ENCODE measurements around the gene WAS. TPM values are rescaled to one million over a fixed set of nuclear protein-coding genes. Genes with fewer than 3 reads are reported as not detected.
A peak's percentile ranks its signal among the peaks of the same experiment; 100 is the strongest.

WAS gene
- total and polyA plus RNA-seq, 4 donors: 1.0 to 5.6 (median 4.1) TPM

GRCh38 chrX:48737213-48737938, 53.8 kb downstream of the WAS start:
- peak overlapping the region; percentile 86 to 91 for H3K27ac ChIP-seq (ENCODE audit: low read depth in 1 of 2, low read length in 2 of 2)
- H3K4me3 ChIP-seq (ENCODE audit: low read depth in 1 of 3, low read length in 3 of 3): peak overlapping the region; percentile 51 to 69 (median 68)
- under 1% methylated on average over 48 of the region's 48 CpGs for WGBS
- TF ChIP-seq FOXA2 (IDR thresholded peaks at IDR 0.05) (no peak), FOXA1 (IDR thresholded peaks at IDR 0.05) (no peak), GABPA (IDR thresholded peaks at IDR 0.05 in 1 of 2, conservative IDR thresholded peaks at IDR 0.05 in 1 of 2) (peak; percentile 52 to 88), REST (IDR thresholded peaks at IDR 0.05) (peak; percentile 57), RXRA (IDR thresholded peaks at IDR 0.05) (peak in 1 of 2 donors; percentile 19), SP1 (IDR thresholded peaks at IDR 0.05) (peak; percentile 78), RAD21 (IDR thresholded peaks at IDR 0.05) (peak in 1 of 2 donors; percentile 34), HNF4A (conservative IDR thresholded peaks at IDR 0.05) (peak in 1 of 2 donors; percentile 14), HNF4G (IDR thresholded peaks at IDR 0.05) (no peak)
- TF ChIP-seq, protein P1, sequence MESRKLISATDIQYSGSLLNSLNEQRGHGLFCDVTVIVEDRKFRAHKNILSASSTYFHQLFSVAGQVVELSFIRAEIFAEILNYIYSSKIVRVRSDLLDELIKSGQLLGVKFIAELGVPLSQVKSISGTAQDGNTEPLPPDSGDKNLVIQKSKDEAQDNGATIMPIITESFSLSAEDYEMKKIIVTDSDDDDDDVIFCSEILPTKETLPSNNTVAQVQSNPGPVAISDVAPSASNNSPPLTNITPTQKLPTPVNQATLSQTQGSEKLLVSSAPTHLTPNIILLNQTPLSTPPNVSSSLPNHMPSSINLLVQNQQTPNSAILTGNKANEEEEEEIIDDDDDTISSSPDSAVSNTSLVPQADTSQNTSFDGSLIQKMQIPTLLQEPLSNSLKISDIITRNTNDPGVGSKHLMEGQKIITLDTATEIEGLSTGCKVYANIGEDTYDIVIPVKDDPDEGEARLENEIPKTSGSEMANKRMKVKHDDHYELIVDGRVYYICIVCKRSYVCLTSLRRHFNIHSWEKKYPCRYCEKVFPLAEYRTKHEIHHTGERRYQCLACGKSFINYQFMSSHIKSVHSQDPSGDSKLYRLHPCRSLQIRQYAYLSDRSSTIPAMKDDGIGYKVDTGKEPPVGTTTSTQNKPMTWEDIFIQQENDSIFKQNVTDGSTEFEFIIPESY (IDR thresholded peaks at IDR 0.05): peak; percentile 12
- DNase-seq (ENCODE audit: low spot score): peak; percentile 84
- no peaks in the 10 kb centered on the region for H3K36me3 ChIP-seq (ENCODE audit: control insufficient read depth in 4 of 4, insufficient read depth in 3 of 4, low read depth in 1 of 4, low read length in 3 of 4)
- H3K9ac ChIP-seq (ENCODE audit: low read depth in 1 of 2, low read length in 2 of 2): peak overlapping the region; percentile 49 to 74
- peaks cover 0 to 2% (median 0%) of the 10 kb centered on the region in 4 donors for H3K9me3 ChIP-seq (ENCODE audit: control insufficient read depth in 4 of 4, low read length in 3 of 4)
- H3K27me3 ChIP-seq (ENCODE audit: control insufficient read depth in 4 of 4, insufficient read depth in 4 of 4, low read length in 3 of 4): peaks cover 0 to 2% (median 0%) of the 10 kb centered on the region in 4 donors
- H3K4me1 ChIP-seq (ENCODE audit: control insufficient read depth in 4 of 4, insufficient read depth in 4 of 4, low read length in 3 of 4): peaks cover 3 to 15% (median 7%) of the 10 kb centered on the region in 4 donors

GRCh38 chrX:48737940-48738339, 54.3 kb downstream of the WAS start:
- H3K36me3 ChIP-seq (ENCODE audit: control insufficient read depth in 4 of 4, insufficient read depth in 3 of 4, low read depth in 1 of 4, low read length in 3 of 4): no peaks in the 10 kb centered on the region
- peak overlapping the region; percentile 49 to 74 for H3K9ac ChIP-seq (ENCODE audit: low read depth in 1 of 2, low read length in 2 of 2)
- H3K27me3 ChIP-seq (ENCODE audit: control insufficient read depth in 4 of 4, insufficient read depth in 4 of 4, low read length in 3 of 4): peaks cover 0 to 2% (median 0%) of the 10 kb centered on the region in 4 donors
- TF ChIP-seq FOXA1 (IDR thresholded peaks at IDR 0.05) (no peak), TAF1 (conservative IDR thresholded peaks at IDR 0.05) (no peak), GABPA (IDR thresholded peaks at IDR 0.05 in 1 of 2, conservative IDR thresholded peaks at IDR 0.05 in 1 of 2) (no peak), HNF4G (IDR thresholded peaks at IDR 0.05) (no peak), CTCF (IDR thresholded peaks at IDR 0.05; ENCODE audit: low read depth, low read length, missing input control) (no peak), MAX (IDR thresholded peaks at IDR 0.05) (no peak), RAD21 (IDR thresholded peaks at IDR 0.05) (no peak), RXRA (IDR thresholded peaks at IDR 0.05) (no peak), SP1 (IDR thresholded peaks at IDR 0.05) (no peak), ATF3 (IDR thresholded peaks at IDR 0.05) (no peak)
- TF ChIP-seq, protein P1 (IDR thresholded peaks at IDR 0.05): no peak
- peak overlapping the region; percentile 51 to 69 (median 68) for H3K4me3 ChIP-seq (ENCODE audit: low read depth in 1 of 3, low read length in 3 of 3)
- 59% methylated on average over 7 of the region's 7 CpGs for WGBS
- H3K9me3 ChIP-seq (ENCODE audit: control insufficient read depth in 4 of 4, low read length in 3 of 4): peaks cover 0 to 2% (median 0%) of the 10 kb centered on the region in 4 donors
- H3K27ac ChIP-seq (ENCODE audit: low read depth in 1 of 2, low read length in 2 of 2): peak overlapping the region; percentile 86 to 91
- no peak for DNase-seq (ENCODE audit: low spot score)
- H3K4me1 ChIP-seq (ENCODE audit: control insufficient read depth in 4 of 4, insufficient read depth in 4 of 4, low read length in 3 of 4): peaks cover 3 to 15% (median 7%) of the 10 kb centered on the region in 4 donors

Data from liver (tissue), 9 donors.